GM18498 (cell line): Measurements from ENCODE around the gene CAMTA1.
A peak's percentile ranks its signal among the peaks of the same experiment; 100 is the strongest.

ENCODE experiments used
- ATAC-seq: cut with Tn5 transposase; IDR thresholded peaks from one replicate; pipeline ENCODE4 v1.9.1; 2021; ENCODE audit warnings: mild to moderate bottlenecking, moderate library complexity; ENCODE audit not compliant: unreplicated experiment

Gene CAMTA1

DNA sequence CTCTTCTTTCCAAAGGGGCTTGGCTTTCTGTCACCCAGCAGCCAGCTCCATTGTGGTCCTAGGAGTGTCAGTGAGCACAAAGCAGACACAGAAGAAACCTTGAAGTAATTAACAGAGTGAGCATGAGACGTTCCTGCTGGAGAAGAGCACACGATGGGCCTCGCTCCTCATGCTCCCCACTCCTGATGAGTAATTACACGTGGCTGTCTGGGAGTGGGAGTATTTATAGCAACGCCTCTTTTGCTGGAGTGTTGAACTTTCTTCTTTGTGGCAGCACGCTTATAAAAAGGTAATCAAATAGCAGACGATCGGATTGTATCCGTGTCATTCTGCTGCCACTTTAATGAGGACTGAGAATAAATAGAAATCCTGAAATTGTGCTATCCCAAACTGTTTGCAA, 185.8 kb downstream of the CAMTA1 start:
- no peak for ATAC-seq

DNA sequence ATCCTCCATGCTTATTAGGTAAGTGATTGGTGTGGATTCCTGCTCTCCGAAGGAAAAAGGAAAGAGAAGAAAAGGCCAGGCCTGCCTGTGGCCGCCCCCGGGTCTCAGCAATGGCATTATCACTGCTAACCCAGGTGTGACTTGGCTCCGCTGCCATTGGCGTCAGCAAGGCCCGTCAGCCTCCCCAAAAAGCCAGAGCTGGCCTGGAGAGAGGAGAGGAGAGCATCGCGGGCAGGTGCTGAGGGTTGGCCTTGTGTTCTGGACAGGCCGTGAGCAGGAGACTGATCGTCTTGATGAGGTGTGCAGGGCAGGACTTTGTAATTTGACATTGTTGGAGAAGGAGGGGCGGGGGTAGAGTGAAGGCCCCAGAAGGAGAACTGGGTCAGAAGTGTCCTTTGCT, 186.4 kb downstream of the CAMTA1 start:
- ATAC-seq, result no peak

DNA sequence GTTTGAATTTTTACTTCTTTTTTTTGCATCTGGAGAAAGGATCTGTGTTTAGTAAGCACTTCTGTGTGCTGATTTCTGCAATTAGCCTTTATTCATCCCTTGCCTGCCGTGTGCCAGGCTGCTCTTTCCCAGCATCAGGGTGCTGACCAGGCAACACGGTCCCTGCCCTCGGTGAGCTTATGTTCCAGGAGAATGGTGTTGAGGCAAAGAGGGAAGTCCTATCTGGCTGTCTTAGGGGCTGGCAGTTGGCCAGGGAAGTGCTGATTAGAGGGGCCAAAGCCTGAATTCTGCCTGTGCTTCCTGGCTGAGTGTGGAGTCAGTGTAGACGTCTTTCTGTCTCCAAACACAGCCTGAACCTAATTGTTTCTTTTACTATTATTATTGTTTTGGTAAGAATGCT, 187.1 kb downstream of the CAMTA1 start:
- no peak for ATAC-seq

DNA sequence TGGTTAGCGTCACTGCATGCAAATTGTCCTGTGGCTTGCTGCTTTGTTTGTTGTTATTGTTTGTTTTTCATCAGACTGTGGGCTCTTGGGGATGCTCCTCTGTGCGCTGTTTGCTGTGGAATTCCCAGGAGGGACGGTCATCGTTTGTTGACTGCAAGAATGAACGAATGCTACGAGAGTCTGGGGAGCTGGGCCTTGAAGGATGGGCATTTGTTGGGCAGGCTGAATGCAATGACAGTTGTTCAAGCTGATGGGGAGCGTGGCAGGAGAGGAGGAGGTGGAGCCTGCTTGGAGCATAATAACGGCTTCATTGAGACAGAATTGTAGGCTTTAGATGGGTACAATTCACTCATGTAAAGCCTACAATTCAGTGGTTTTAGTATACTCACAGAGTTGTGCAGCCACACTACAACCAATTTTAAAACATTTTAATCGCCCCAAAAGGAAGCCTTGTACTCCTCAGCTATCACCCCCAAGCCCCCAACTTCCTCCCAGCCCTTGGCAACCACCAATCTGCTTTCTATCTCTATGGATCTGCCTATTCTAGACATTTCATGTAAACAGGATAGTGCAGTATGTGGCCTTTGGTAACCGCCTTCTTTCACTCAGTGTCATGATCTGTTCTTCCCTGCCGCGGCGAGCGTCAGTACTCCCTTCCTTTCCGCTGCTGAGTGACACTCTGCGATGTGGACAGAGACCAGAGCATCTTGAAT, 190.2 kb downstream of the CAMTA1 start:
- ATAC-seq, result no peak

DNA sequence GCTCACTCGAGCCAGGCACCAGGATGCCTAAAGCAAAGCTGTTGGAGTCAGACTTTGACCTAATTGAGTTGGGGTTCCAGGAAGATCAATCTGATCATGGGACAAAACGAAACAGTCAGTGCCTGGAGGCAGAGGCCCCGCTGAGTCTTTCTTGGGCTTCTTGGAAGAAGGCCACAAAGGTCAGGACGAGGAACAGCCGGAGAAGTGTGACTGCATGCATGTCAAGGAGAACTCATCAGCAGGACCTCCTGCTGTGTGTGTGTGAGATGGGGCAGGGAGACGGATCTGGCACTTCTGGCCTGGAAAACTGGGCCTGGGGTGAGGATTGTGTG, 190.8 kb downstream of the CAMTA1 start:
- no peak for ATAC-seq

DNA sequence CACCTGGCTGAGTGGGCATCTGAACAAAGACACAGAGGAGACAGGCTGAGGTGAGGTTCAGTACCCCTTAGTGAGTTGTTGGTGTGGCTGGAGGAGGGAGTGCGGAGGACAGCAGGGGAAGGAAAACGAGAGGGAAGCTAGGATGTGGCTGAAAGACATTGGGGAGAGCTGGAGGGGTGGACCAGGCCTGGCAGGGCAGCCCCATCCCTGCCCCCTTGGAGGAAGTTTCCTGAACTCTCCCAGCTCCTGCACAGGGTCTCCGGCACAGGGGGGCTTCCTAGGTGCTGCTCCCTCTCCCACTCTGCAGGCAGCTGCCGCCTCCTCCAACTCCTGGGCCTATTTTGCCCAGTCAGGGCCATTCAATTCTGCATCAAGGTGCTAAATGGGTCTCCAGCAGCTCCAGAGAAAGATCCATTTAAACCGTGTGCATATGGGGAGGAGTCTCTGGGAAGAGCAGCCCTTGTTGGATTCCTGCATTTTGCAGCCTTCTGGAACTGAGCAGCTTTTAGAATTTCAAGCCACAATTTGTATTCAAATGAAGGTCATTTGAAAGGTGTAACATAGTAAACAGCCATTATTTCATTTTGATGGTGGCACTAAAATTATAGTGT, 193.9 kb downstream of the CAMTA1 start:
- ATAC-seq, result no peak

DNA sequence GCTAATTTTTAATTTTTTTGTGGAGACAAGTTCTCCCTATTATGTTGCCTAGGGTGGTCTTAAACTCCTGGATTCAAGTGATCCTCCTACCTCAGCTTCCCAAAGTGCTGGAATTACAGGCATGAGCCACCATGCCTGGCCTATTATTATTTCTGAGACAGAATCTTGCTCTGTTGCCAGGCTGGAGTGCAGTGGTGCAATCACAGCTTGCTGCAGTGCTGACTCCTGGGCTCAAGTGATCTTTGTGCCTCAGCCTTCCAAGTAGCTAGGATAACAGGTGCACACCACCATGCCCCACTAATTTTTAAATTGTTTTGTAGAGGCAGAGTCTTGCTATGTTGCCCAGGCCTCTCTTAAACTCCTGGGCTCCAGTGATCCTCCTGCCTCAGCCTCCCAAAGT, 196.3 kb downstream of the CAMTA1 start:
- ATAC-seq, result no peak

DNA sequence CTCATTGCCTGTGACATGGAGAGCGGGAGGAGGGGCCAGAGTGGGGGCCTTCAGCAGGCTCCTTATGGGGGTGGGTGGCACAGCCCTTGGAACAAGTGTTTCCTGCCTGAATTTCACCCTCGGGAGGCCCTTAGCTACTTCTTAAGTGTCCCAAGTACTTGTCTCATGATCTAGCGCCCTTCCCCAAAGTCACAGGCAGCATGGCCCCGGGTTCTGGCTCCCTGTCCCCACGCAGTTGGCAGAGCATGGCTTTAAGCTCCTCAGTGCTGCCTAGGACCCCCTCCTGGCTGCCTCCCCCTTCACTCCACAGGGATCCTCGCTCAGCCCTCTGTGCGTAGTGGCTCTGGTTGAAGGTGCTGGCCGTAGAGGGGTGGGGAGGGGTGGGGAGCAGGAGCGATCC, 197.2 kb downstream of the CAMTA1 start:
- ATAC-seq, result no peak

DNA sequence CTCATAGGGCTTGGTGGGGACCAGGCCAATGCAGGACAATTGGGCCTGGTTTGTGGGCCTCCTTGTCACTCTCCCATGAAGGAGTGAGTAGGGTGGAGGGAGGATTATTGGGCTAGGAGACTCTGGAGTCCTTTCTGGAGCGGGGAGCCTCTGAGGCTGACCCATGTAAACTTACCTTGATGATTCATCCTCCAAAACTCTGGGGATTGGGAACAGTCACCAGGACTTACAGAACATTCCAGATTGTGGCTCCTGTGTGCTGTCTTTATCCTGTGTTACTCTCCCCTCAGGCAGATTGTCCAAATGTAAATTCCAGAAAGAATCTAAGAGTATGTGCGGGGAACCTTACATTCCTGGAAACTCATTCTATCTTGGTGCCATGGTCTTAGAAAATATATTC, 197.6 kb downstream of the CAMTA1 start:
- no peak for ATAC-seq

DNA sequence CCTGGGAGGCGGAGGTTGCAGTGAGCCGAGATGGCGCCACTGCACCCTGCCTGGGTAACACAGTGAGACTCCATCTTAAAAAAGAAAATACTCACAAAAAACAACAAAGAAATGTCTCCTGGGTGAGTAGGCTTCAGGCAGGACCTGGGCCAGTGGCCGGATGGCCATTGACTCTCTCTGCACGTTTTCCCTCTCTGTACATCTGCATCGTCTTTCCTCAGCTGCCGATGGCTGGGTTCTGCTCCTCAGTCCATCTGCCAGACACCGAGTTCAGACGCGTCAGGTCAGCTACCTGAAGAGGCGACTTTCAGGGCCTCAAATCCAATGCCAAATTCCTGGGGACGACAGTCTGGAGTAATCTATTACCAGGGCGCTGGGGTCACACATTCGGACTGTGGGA, 199.3 kb downstream of the CAMTA1 start:
- no peak for ATAC-seq

DNA sequence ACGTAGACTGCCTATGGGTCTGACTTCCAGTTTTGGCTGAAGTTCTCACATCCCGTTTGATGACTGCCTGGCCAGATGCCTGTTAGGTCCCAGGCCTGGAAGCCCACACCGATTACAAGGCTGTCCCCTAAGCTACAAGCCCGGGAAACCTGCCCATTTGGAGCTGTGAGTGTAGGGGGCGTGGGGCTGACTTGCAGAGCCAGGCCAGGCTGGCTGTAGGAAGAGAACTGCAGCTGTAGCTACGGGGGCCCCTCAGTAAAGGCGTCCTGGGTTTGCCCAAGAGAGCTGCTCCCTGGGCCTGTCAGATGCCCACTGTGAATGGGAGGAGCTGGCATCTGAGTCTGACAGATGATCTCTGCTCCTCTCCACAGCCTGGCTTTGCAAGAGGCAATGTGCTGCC, 199.7 kb downstream of the CAMTA1 start:
- ATAC-seq, result no peak

DNA sequence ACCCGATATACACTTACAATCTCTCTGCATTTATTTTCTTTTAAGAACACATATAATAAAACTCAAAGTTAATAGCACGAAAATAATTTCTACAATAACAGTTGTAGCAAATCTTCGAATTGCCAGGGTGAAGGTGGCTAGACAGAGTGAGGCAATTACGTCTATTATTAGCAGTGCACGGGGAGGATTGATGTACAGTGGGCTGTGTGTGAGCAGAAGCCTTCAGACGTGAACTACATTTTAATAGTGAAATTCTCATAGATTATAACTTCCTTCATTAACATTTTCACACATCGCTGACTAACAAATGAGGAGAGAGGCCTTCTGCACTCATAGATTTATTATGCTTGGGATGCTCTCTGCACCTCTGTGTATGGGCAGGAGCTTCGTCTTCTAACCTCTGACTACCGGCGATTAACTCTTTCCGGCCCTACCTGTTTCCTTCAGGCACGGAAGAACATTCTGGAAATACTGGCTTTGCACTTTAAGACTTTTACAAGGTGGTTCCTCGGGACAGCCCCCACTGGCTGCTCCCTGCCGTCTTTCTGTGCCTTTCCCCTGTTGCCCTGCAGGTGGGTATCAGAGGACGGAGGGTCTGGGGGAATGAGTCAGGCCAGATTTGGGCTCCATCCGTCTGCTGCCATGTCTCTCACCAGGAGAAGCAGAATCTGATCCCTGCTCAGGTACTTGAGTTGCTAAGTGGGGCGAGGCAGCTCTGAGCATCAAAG, 200.5 kb downstream of the CAMTA1 start:
- ATAC-seq, result no peak

DNA sequence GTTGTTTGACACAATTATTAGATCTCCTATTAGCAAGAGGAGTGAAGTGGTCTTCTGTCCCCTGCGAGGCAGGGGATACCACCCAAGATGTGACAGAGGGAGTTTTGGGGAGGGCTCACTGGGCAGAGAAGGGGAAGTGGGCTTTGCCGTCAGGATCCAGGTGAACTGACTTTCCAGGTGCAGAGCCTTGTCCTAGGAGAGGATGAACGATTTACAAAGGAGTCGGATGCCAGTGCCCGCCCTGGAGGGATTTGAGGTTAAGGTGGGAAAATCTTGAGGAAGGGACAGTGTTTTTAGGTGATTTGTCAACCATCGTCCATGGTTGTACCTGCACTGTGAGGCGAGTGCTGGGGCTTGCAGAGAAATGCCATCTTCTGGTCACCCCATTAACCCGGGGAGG, 201.0 kb downstream of the CAMTA1 start:
- no peak for ATAC-seq

DNA sequence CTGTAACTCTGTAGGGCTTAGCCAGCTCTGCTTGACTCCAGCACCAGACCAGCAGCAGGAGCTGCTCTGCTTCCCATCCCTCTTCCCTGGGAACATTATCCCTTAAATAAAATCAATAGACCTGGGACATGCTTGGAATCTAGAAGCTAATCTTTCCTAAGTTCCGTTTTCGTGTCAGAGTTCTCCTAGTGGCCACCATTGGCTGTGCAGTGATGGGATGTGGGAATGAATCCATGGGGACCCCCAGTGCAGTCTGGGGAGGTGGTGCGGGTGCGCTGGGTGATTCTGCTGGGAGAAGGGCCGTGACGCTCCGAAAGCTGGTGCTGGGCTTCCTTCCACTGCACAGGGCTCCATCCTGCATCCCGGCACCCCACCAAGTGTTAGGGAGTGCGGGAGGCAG, 202.7 kb downstream of the CAMTA1 start:
- ATAC-seq, result no peak

DNA sequence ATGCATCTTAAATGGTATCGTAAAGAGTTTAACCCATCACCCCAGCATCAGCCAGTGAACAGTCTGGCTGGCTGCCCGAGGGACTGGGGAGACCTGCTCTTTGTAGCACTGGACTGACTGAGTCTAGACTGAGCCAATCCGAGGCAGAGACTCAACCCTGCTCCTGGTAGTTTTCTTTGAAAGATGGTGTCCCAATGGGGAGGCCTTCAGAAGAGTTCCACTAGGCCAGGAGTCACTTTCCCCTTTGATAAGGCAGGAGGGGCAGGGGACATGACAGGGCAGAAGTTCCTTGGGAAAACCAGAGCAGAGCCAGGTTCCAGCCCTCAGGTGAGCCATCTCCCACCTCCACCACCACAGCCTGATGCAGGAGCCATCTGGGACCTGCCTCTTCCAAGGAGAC, 203.5 kb downstream of the CAMTA1 start:
- ATAC-seq, result no peak

DNA sequence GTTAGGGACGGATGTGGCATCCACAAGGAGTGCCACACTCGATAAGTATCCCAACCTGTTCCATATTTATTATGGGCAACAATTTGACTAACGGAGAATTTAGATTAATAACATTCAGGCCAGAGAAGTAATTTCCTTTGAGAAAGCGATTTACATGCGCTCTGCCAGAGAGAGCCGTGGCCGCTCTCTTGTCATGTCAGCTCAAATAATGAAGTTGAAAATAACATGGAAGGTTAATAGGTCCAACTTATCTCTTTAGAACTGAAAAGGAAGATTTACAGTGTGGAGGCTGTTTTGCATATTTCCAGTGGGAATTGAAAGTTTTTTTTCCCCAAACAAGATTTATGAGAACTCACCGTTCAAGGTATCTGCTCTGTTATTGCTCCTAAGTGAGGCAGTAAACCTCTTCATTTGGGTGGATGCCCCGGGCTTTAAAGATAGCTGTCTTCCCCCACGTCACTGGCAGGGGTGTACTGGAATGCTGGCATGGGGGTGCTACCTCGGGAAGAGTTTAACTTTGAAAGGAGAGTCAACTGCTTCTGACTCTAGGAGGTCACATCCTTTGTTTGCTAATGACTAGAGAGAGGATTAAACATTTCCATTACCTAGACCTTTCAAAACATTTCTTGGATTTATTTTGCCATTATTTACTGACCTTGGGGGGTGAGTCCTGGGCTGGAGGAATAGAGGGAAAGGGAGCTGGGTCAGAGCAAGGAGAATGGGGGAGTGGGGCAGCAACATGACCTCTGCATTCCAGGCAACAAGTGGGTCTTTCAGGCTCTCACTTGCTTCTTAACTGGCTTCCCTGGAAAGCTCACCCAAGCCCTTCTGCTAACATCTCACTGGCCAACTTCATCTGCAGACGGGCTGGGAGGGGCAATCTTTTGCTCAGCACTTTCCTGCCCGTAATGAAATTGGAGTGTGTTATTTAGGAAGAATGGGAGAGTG, 204.2 kb downstream of the CAMTA1 start:
- no peak for ATAC-seq

DNA sequence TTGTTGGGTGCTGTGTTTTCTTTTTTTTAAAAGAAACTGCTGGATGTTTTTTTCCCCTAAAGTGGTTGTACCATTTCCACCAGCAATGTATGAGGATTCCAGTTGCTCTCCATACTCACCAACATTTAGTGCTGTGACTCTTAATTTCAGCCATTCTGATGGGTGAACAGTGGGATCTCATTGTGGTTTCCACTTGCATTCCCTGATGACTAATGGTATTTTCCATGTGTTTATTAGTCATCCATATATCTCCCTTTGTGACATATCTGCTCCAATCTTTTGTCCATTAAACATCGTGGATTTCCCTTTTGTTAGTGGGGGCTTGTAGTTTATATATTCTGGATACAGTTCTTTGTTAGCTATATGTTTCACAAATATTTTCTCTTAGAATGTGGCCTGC, 206.0 kb downstream of the CAMTA1 start:
- ATAC-seq, result no peak

DNA sequence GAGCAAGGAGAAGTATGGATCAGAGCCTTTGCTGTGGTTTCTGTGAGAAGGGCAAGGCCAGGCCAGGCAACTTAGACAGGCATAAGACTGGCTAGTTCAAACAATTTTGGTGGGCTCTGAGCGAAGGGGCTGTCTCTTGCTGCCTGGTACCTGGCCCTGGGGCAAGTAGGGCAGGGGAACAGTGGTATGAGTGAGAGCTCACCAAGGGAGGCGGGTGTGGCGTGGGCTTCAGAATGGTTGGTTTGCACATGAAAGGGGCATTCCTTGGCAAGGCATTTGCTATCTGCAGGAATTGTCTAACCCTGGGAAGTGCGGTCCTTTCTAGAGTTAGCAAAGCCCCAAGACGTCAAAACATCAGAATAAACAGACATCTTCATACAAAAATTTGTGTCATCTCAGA, 210.5 kb downstream of the CAMTA1 start:
- no peak for ATAC-seq

DNA sequence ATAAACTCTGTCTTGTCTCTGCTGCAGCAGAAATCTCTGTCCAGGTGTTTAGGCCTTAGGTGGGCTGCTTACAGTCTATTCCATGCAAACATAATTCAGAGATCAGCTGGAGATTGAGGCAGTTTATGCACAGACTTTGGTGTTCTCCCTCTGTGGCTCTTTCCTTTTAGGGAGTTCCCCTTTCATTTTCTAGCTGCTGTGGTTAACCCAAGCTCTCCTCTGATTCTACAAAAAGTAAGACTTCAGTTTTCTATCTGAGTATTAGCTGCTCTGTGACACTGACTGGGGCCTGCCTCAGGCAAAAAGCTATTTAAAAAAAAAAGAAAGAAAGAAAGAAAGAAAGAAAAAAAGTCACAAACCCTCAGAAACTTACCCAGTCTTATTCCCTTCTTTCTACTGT, 211.1 kb downstream of the CAMTA1 start:
- peak; percentile 47 for ATAC-seq

DNA sequence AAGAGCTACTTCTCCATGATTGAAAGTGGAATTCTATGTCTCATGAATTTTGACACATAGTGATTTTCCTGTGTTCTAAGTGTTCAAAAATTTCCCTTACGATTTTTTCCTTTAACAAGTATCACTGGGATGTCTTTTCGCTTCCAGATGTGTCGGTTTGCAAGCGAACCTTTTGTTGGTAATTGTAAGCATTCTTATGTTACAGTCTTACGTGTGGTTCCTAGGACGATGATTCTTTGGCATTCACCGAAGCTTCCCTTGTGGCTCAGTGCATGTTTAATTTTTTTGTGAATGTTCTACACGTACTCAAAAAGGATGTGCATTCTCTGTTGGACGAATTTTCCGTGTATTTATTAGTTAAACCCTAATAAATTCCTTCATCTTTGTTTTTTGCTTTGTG, 211.6 kb downstream of the CAMTA1 start:
- no peak for ATAC-seq

DNA sequence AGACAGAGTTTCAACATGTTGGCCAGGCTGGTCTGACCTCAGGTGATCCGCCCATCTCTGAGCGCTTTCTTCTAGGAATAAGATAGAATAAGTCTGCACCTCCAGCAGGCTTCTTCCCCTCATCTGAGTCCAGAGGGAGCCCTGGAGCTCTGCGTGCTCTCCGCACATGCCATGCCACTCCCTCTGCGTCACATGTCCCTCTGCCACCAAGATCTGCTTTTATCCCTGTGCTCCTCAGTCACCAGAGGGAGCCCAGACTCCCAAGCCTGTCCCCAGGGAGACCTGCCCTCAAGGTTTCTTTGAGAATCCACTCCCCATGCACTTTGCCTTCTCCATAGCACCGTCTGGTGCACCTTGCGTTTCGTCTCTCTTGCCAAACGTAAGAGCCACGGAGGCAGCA, 213.0 kb downstream of the CAMTA1 start:
- no peak for ATAC-seq
